A549 (cell line): ENCODE data around the gene HEXB. TPM values are rescaled to one million over a fixed set of nuclear protein-coding genes. Genes with fewer than 3 reads are reported as not detected.

Experiments
- ATAC-seq, 2 experiments: fragments of 200-7000 bp in 1 of 2; fragments of >200 bp in 1 of 2; cut with Nextera tagmentation in 1 of 2; cut with Tn5 transposase in 1 of 2; 3 replicates each; pipeline versions ENCODE4 v1.8.0 to v1.9.1; 2018 to 2020; ENCODE audit warnings: mild to moderate bottlenecking in 1 of 2, moderate library complexity in 1 of 2
- CTCF ChIA-PET: fragments of 300-600 bp; sonication (Branson Sonifier 250); formaldehyde crosslinking; extraction: SDS; loops from one replicate; lab custom pipeline; 2021; ENCODE audit warnings: antibody characterized with exemption, inconsistent platforms; lab: Yijun Ruan, JAX
- POLR2A ChIA-PET: fragments of 350-600 bp; formaldehyde crosslinking; extraction: SDS; loops from one replicate; lab custom pipeline; 2021; ENCODE audit warnings: antibody characterized with exemption, inconsistent platforms; lab: Yijun Ruan, JAX
- DNase-seq, 2 experiments: peaks; one replicate each; pipeline versions ENCODE4 v3.0.0 to v3.0.0-alpha.2; 2011 to 2016; ENCODE audit warnings: low read depth in 1 of 2, low spot score in 1 of 2
- FAIRE-seq: peaks from 2 replicates; lab custom pipeline; 2011; peaks lifted over from hg19 to GRCh38; lab: Jason Lieb, UNC
- H3K27ac ChIP-seq, 2 experiments: fragments of >200 bp; sonication (Bioruptor Twin); formaldehyde crosslinking; 3 replicates each; pipeline ENCODE4 v1.5.1; 2016 to 2017
- H3K4me1 ChIP-seq: fragments of >200 bp; sonication (Bioruptor Twin); formaldehyde crosslinking; 3 replicates; pipeline ENCODE4 v1.6.1; 2016
- H3K4me2 ChIP-seq: fragments of >200 bp; sonication (Bioruptor Twin); formaldehyde crosslinking; 3 replicates; pipeline ENCODE4 v1.6.1; 2016
- H3K4me3 ChIP-seq: fragments of >200 bp; sonication (Bioruptor Twin); formaldehyde crosslinking; 3 replicates; pipeline ENCODE4 v1.5.1; 2016
- H3K9me3 ChIP-seq: fragments of >200 bp; sonication (Bioruptor Twin); formaldehyde crosslinking; 3 replicates; pipeline ENCODE4 v1.6.1; 2016
- CEBPB ChIP-seq, 2 experiments: fragments of >200 bp in 1 of 2; sonication (Bioruptor Twin) in 1 of 2; formaldehyde crosslinking in 1 of 2; IDR thresholded peaks; 2 replicates each; pipeline ENCODE4 v1.6.1; 2012 to 2016
- CHD2 ChIP-seq: fragments of 150-350 bp; IDR thresholded peaks from 2 replicates; pipeline ENCODE4 v1.6.1; 2014; ENCODE audit warnings: low read length; ENCODE audit not compliant: partially characterized antibody
- CTCF ChIP-seq: fragments of >200 bp; sonication (Bioruptor Twin); formaldehyde crosslinking; IDR thresholded peaks from 3 replicates; pipeline ENCODE4 v1.5.1; 2016
- ELK1 ChIP-seq: fragments of 150-350 bp; IDR thresholded peaks from 2 replicates; pipeline ENCODE4 v1.6.1; 2014; ENCODE audit warnings: low read depth, mild to moderate bottlenecking, low read length
- FOSB ChIP-seq: fragments of 250-450 bp; sonication (Bioruptor Pico); IDR thresholded peaks from 2 replicates; pipeline ENCODE4 v1.5.0; 2020; ENCODE audit warnings: mild to moderate bottlenecking, moderate library complexity
- FOSL2 ChIP-seq, 2 experiments: fragments of 450-650 bp in 1 of 2; fragments of >200 bp in 1 of 2; sonication (Bioruptor Twin) in 1 of 2; formaldehyde crosslinking; IDR thresholded peaks; 2 replicates each; pipeline versions ENCODE4 v1.5.0 to v1.6.1; 2016 to 2020; ENCODE audit warnings: mild to moderate bottlenecking in 1 of 2, moderate library complexity in 1 of 2
- FOXS1 ChIP-seq: fragments of 250-450 bp; sonication (Bioruptor Pico); IDR thresholded peaks from 2 replicates; pipeline ENCODE4 v1.5.0; 2020; ENCODE audit warnings: mild to moderate bottlenecking, moderate library complexity
- GATA3 ChIP-seq: IDR thresholded peaks from 2 replicates; pipeline ENCODE4 v1.6.1; 2012; ENCODE audit warnings: borderline replicate concordance
- HDAC2 ChIP-seq: fragments of 200-600 bp; sonication (generic); IDR thresholded peaks from 2 replicates; pipeline ENCODE4 v1.6.1; 2016
- HES2 ChIP-seq: fragments of >200 bp; sonication (Bioruptor Twin); formaldehyde crosslinking; IDR thresholded peaks from 2 replicates; pipeline ENCODE4 v1.6.1; 2016
- JUN ChIP-seq, 2 experiments: fragments of >200 bp; sonication (Bioruptor Twin); formaldehyde crosslinking; IDR thresholded peaks; 2 replicates in 1 of 2; 3 replicates in 1 of 2; pipeline ENCODE4 v1.6.1; 2016 to 2017
- JUNB ChIP-seq: fragments of >200 bp; sonication (Bioruptor Twin); formaldehyde crosslinking; IDR thresholded peaks from 2 replicates; pipeline ENCODE4 v1.6.1; 2016
- MAFK ChIP-seq: fragments of 450-650 bp; IDR thresholded peaks from 2 replicates; pipeline ENCODE4 v1.6.1; 2014; ENCODE audit not compliant: partially characterized antibody
- NFE2L2 ChIP-seq: fragments of 150-350 bp; conservative IDR thresholded peaks from 2 replicates; pipeline ENCODE4 v1.6.1; 2014; ENCODE audit warnings: low read length
- NR3C1 ChIP-seq: fragments of >200 bp; sonication (Bioruptor Twin); formaldehyde crosslinking; IDR thresholded peaks from 3 replicates; pipeline ENCODE4 v1.6.1; 2017
- POLR2AphosphoS2 ChIP-seq: conservative IDR thresholded peaks from 2 replicates; pipeline ENCODE4 v1.6.1; 2012; ENCODE audit warnings: low read length, improper control_type of control experiment, inconsistent platforms
- RCOR1 ChIP-seq: fragments of 150-350 bp; IDR thresholded peaks from 2 replicates; pipeline ENCODE4 v1.6.1; 2014; ENCODE audit warnings: antibody characterized with exemption, low read length, low read depth
- REST ChIP-seq: fragments of 200-600 bp; sonication (generic); IDR thresholded peaks from 2 replicates; pipeline ENCODE4 v1.6.1; 2016; ENCODE audit warnings: antibody characterized with exemption, mild to moderate bottlenecking, moderate library complexity
- RFX5 ChIP-seq: fragments of 450-650 bp; IDR thresholded peaks from 2 replicates; pipeline ENCODE4 v1.7.1; 2014; ENCODE audit warnings: antibody characterized with exemption, mild to moderate bottlenecking, moderate library complexity
- SMC3 ChIP-seq: fragments of >200 bp; sonication (Bioruptor Twin); formaldehyde crosslinking; IDR thresholded peaks from 3 replicates; pipeline ENCODE4 v1.6.1; 2018; ENCODE audit warnings: inconsistent platforms
- SREBF2 ChIP-seq: fragments of 450-650 bp; IDR thresholded peaks from 2 replicates; pipeline ENCODE4 v1.6.1; 2014; ENCODE audit warnings: mild to moderate bottlenecking, moderate library complexity
- USF2 ChIP-seq: fragments of 450-650 bp; IDR thresholded peaks from 2 replicates; pipeline ENCODE4 v1.6.1; 2014; ENCODE audit warnings: antibody characterized with exemption
- ZFP36 ChIP-seq: fragments of 450-650 bp; IDR thresholded peaks from 2 replicates; pipeline ENCODE4 v1.6.1; 2014; ENCODE audit warnings: borderline replicate concordance; ENCODE audit not compliant: partially characterized antibody
- WGBS: methylation state at CpG from one replicate; pipeline ENCODE4 v1.1.6; 2017; ENCODE audit errors: missing lambda C conversion rate; 5-methylcytosine and 5-hydroxymethylcytosine counted together
- polyA plus RNA-seq, 4 experiments: library from polyadenylated mRNA; depleted of rRNA in 3 of 4; stranded (reverse); fragments of >200 nt; fragmentation: RNase III in 1 of 4; extraction: RNeasy Plus Mini Kit Qiagen cat#74134 plus additional on column Dnase treatment in 1 of 4; gene quantifications; 2 replicates in 3 of 4; 3 replicates in 1 of 4; pipeline ENCODE4 v1.2.3, GENCODE V29; 2011 to 2017

HEXB gene
- polyA plus RNA-seq, 2 of the 4 experiments (the other 2 are of a cell fraction) = 83.5 to 153 TPM

GRCh38 chr5:74655206-74655605, 29.8 kb upstream of the HEXB start:
- WGBS = 83% methylated on average over 6 of the region's 6 CpGs
- TF ChIP-seq JUNB (no peak), USF2 (no peak), ELK1 (no peak), HDAC2 (no peak), MAFK (no peak), FOXS1 (CRISPR knock-in tag) (no peak), RFX5 (no peak), FOSL2 (IDR thresholded peaks at IDR 0.05) (no peak), FOSL2 (CRISPR knock-in tag; IDR thresholded peaks at IDR 0.05) (no peak), CHD2 (no peak), NR3C1 (no peak), CTCF (no peak)
- TF ChIP-seq, all 56 proteins: peak for 0
- Histone ChIP-seq H3K9me3 (no peaks in the 10 kb centered on the region), H3K4me2 (no peak overlapping the region), H3K27ac (no peak overlapping the region), H3K4me3 (no peak overlapping the region), H3K4me1 (no peaks in the 10 kb centered on the region)
- ATAC-seq (no peak), FAIRE-seq (no peak), DNase-seq (no peak)
- ChIA-PET CTCF (interaction anchor here (0.6 to 2.8 kb wide), 9 partner anchors 9 to 1131 kb away, joined by 3 to 23 read pairs (median 3); no protein-coding TSS in a partner anchor), POLR2A (no interaction called here)

GRCh38 chr5:74655716-74656115, 29.3 kb upstream of the HEXB start:
- H3K9me3 ChIP-seq = no peaks in the 10 kb centered on the region
- no peak for FAIRE-seq

GRCh38 chr5:74657165-74657564, 27.9 kb upstream of the HEXB start:
- Histone ChIP-seq H3K4me2 (no peak overlapping the region), H3K4me1 (no peaks in the 10 kb centered on the region), H3K9me3 (no peaks in the 10 kb centered on the region), H3K27ac (no peak overlapping the region)
- WGBS = 59% methylated on average over 2 of the region's 2 CpGs
- TF ChIP-seq HES2 (no peak), GATA3 (no peak), REST (no peak), SMC3 (no peak), RCOR1 (no peak), ZFP36 (no peak), NFE2L2 (no peak), SREBF2 (no peak), FOXS1 (CRISPR knock-in tag) (no peak), CEBPB (IDR thresholded peaks at IDR 0.05) (no peak), NR3C1 (no peak), JUN (IDR thresholded peaks at IDR 0.05) (no peak)
- TF ChIP-seq, all 56 proteins: peak for 0
- no peak for ATAC-seq
- ChIA-PET CTCF (interaction anchor here (0.7 to 3.8 kb wide), 6 partner anchors 8 to 755 kb away, joined by 3 to 22 read pairs (median 5); no protein-coding TSS in a partner anchor), POLR2A (no interaction called here)
- FAIRE-seq = no peak
- no peak overlapping the region for H3K4me3 ChIP-seq
- no peak for DNase-seq

More at GRCh38 chr5:74655716-74656115, 29.3 kb upstream of the HEXB start:
- Histone ChIP-seq H3K4me3 (no peak overlapping the region), H3K4me2 (no peak overlapping the region), H3K27ac (no peak overlapping the region), H3K4me1 (no peaks in the 10 kb centered on the region)
- no peak for TF ChIP-seq POLR2AphosphoS2
- no peak for TF ChIP-seq FOSB (CRISPR knock-in tag)
- POLR2A ChIA-PET = no interaction called here
- DNase-seq (no peak), ATAC-seq (no peak)
- CTCF ChIA-PET = interaction anchor here (0.7 to 2.8 kb wide), 5 partner anchors 9 to 1132 kb away, joined by 3 to 23 read pairs (median 3); no protein-coding TSS in a partner anchor
